GM23338 (cell line): ENCODE data around the gene TMEM52. TPM values are rescaled to one million over a fixed set of nuclear protein-coding genes. Genes with fewer than 3 reads are reported as not detected.

ENCODE experiments used
- ATAC-seq: fragments of 200-7000 bp; cut with Tn5 transposase; 3 replicates; pipeline ENCODE4 v1.9.1; 2020
- DNase-seq: peaks from one replicate; pipeline ENCODE4 v3.0.0-alpha.2; 2015; ENCODE audit warnings: low spot score
- H2AFZ ChIP-seq: fragments of 200-600 bp; sonication (generic); 2 replicates; pipeline ENCODE4 v1.8.0; 2016; ENCODE audit warnings: antibody characterized with exemption, mild to moderate bottlenecking, moderate library complexity
- H3F3A ChIP-seq: fragments of 200-600 bp; sonication (generic); replicated peaks from 2 replicates; pipeline ENCODE4 v1.8.0; 2017; ENCODE audit warnings: antibody characterized with exemption, mixed run types, low read depth
- H3K27ac ChIP-seq: fragments of 200-600 bp; sonication (generic); 2 replicates; pipeline ENCODE4 v1.6.1; 2016; ENCODE audit warnings: low read depth
- H3K27me3 ChIP-seq: fragments of 200-600 bp; sonication (generic); 2 replicates; pipeline ENCODE4 v1.8.0; 2016; ENCODE audit warnings: mild to moderate bottlenecking, mixed run types, moderate library complexity; ENCODE audit not compliant: insufficient read depth
- H3K36me3 ChIP-seq: fragments of 200-600 bp; sonication (generic); 2 replicates; pipeline ENCODE4 v1.8.0; 2016; ENCODE audit warnings: mild to moderate bottlenecking; ENCODE audit not compliant: insufficient read depth
- H3K4me1 ChIP-seq: fragments of 200-600 bp; sonication (generic); 2 replicates; pipeline ENCODE4 v1.8.0; 2016; ENCODE audit warnings: mild to moderate bottlenecking, moderate library complexity; ENCODE audit not compliant: insufficient read depth
- H3K4me2 ChIP-seq: fragments of 200-600 bp; sonication (generic); 2 replicates; pipeline ENCODE4 v1.7.1; 2017; ENCODE audit warnings: mixed run types
- H3K4me3 ChIP-seq: fragments of 200-600 bp; sonication (generic); 2 replicates; pipeline ENCODE4 v1.6.1; 2016; ENCODE audit warnings: mixed run types
- H3K79me2 ChIP-seq: fragments of 200-600 bp; sonication (generic); replicated peaks from 2 replicates; pipeline ENCODE4 v1.8.0; 2017; ENCODE audit warnings: mild to moderate bottlenecking; ENCODE audit not compliant: insufficient read depth
- H3K9me2 ChIP-seq: fragments of 200-600 bp; sonication (generic); 2 replicates; pipeline ENCODE4 v1.8.0; 2017; ENCODE audit not compliant: insufficient read depth
- H4K20me1 ChIP-seq: fragments of 200-600 bp; sonication (generic); replicated peaks from 2 replicates; pipeline ENCODE4 v1.8.0; 2017; ENCODE audit warnings: mild to moderate bottlenecking; ENCODE audit not compliant: insufficient read depth
- H3K27ac Mint-ChIP-seq: 2 replicates; pipeline ENCODE4 v1.8.0; 2020; ENCODE audit warnings: inconsistent platforms, mild to moderate bottlenecking, moderate library complexity, mixed read lengths
- H3K27me3 Mint-ChIP-seq: 3 replicates; pipeline ENCODE4 v1.8.0; 2022; ENCODE audit warnings: low read depth, mild to moderate bottlenecking, moderate library complexity, mixed read lengths, inconsistent platforms; ENCODE audit not compliant: insufficient read depth, poor library complexity
- H3K36me3 Mint-ChIP-seq: 3 replicates; pipeline ENCODE4 v1.8.0; 2021; ENCODE audit warnings: low read depth, mild to moderate bottlenecking, inconsistent platforms, moderate library complexity, mixed read lengths
- H3K4me1 Mint-ChIP-seq: 3 replicates; pipeline ENCODE4 v1.8.0; 2020; ENCODE audit warnings: mild to moderate bottlenecking, inconsistent platforms, mixed read lengths
- H3K4me3 Mint-ChIP-seq: 3 replicates; pipeline ENCODE4 v1.8.0; 2021; ENCODE audit warnings: moderate library complexity, mild to moderate bottlenecking, inconsistent platforms, mixed read lengths
- H3K9me3 Mint-ChIP-seq: 3 replicates; pipeline ENCODE4 v1.8.0; 2020; ENCODE audit warnings: moderate library complexity, mild to moderate bottlenecking, inconsistent platforms, mixed read lengths
- CREB1 ChIP-seq: fragments of 250-450 bp; sonication (Bioruptor Pico); IDR thresholded peaks from 2 replicates; pipeline ENCODE4 v1.5.0; 2020; ENCODE audit warnings: low read depth, mild to moderate bottlenecking, moderate library complexity
- EZH2 ChIP-seq: fragments of 200-600 bp; sonication (generic); IDR thresholded peaks from one replicate; pipeline ENCODE4 v1.8.0; 2017; ENCODE audit warnings: antibody characterized with exemption, mild to moderate bottlenecking, low read depth; ENCODE audit not compliant: unreplicated experiment
- EZH2phosphoT487 ChIP-seq: fragments of 200-600 bp; sonication (generic); IDR thresholded peaks from one replicate; pipeline ENCODE4 v1.8.1; 2018; ENCODE audit warnings: antibody characterized with exemption; ENCODE audit not compliant: unreplicated experiment
- JUNB ChIP-seq: IDR thresholded peaks from one replicate; pipeline ENCODE4 v1.6.1; 2016; ENCODE audit warnings: antibody characterized with exemption; ENCODE audit not compliant: unreplicated experiment
- NANOG ChIP-seq: IDR thresholded peaks from 2 replicates; pipeline ENCODE4 v1.6.1; 2016; ENCODE audit warnings: antibody characterized with exemption, borderline replicate concordance
- POLR2AphosphoS5 ChIP-seq: IDR thresholded peaks from 2 replicates; pipeline ENCODE4 v1.6.1; 2016; ENCODE audit warnings: antibody characterized with exemption, low read depth
- STAT1 ChIP-seq: IDR thresholded peaks from one replicate; pipeline ENCODE4 v1.6.1; 2016; ENCODE audit warnings: antibody characterized with exemption; ENCODE audit not compliant: unreplicated experiment
- ZNF114 ChIP-seq: fragments of 250-450 bp; sonication (Bioruptor Pico); IDR thresholded peaks from 2 replicates; pipeline ENCODE4 v1.5.0; 2020; ENCODE audit warnings: mild to moderate bottlenecking, moderate library complexity
- ZNF331 ChIP-seq: fragments of 250-450 bp; sonication (Bioruptor Pico); IDR thresholded peaks from 2 replicates; pipeline ENCODE4 v1.5.0; 2020; ENCODE audit warnings: low read depth, mild to moderate bottlenecking, moderate library complexity
- polyA plus RNA-seq: library from polyadenylated mRNA; unstranded; fragments of >200 nt; fragmentation: Nextera tagmentation; extraction: Ambion mirVana; gene quantifications from 2 replicates; pipeline ENCODE4 v1.2.1, GENCODE V29; 2016
- total RNA-seq: library from RNA; depleted of rRNA; stranded (reverse); fragments of >200 nt; shearing (Covaris generic); gene quantifications from 2 replicates; pipeline ENCODE4 v1.2.3, GENCODE V29; 2014
- TF ChIP-seq, protein P1 (sequence below), 2 experiments: fragments of 200-600 bp in 1 of 2; sonication (generic) in 1 of 2; conservative IDR thresholded peaks; 2 replicates each; pipeline versions ENCODE4 v1.5.1 to v1.6.1; 2016 to 2017; ENCODE audit warnings: antibody characterized with exemption in 2 of 2, low read depth in 2 of 2, mild to moderate bottlenecking in 2 of 2, moderate library complexity in 1 of 2
- TF ChIP-seq, protein P2 (sequence below): fragments of 250-450 bp; sonication (Bioruptor Pico); IDR thresholded peaks from 2 replicates; pipeline ENCODE4 v1.5.0; 2020; ENCODE audit warnings: mild to moderate bottlenecking, moderate library complexity
- TF ChIP-seq, protein P3 (sequence below): IDR thresholded peaks from one replicate; pipeline ENCODE4 v1.6.1; 2018; ENCODE audit warnings: antibody characterized with exemption; ENCODE audit not compliant: unreplicated experiment
- TF ChIP-seq, protein P4 (sequence below): IDR thresholded peaks from 2 replicates; pipeline ENCODE4 v1.6.1; 2016; ENCODE audit warnings: antibody characterized with exemption

TMEM52 gene
- total and polyA plus RNA-seq, 2 experiments from 2014 or later = 19.5 to 25.0 TPM

DNA sequence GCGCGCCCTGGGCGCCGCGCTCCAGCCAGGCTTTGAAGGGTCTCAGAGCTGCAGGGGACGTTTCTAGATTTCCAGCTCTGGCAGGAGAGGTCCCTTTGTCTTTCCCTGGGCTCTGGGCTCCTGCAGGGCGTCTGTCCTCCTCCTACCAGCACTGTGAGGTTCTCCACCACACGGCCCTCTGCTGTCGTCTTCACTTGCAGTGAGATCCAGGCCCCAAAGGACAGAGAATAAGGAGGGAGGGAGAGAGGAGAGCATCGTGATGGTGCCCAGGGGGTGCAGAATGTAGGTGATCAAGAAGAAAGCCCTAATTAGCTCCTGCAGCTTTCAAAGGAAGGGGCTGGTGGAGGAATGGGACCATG, 24.0 kb downstream of the TMEM52 start:
- Histone ChIP-seq H3K4me2 (peak overlapping the region; percentile 67), H4K20me1 (no peaks in the 10 kb centered on the region), H3F3A (peaks cover 16% of the 10 kb centered on the region), H3K36me3 (no peaks in the 10 kb centered on the region), H3K79me2 (peaks cover 11% of the 10 kb centered on the region), H2AFZ (peak overlapping the region; percentile 52; the same call in 1 of the 2 replicates), H3K9me2 (no peaks in the 10 kb centered on the region), H3K27ac (no peak overlapping the region), H3K4me1 (peaks cover 11% of the 10 kb centered on the region), H3K4me3 (no peak overlapping the region), H3K27me3 (no peaks in the 10 kb centered on the region)
- H3K9me3 Mint-ChIP-seq = no peaks in the 10 kb centered on the region; the same call in 2 of the 3 replicates
- peak overlapping the region; percentile 4; the same call in 1 of the 3 replicates for H3K4me3 Mint-ChIP-seq
- DNase-seq = no peak
- H3K27me3 Mint-ChIP-seq = peaks cover 17% of the 10 kb centered on the region
- TF ChIP-seq CREB1 (CRISPR knock-in tag) = no peak
- no peak for TF ChIP-seq ZNF114 (CRISPR knock-in tag)
- no peak for TF ChIP-seq POLR2AphosphoS5
- TF ChIP-seq, protein P1, sequence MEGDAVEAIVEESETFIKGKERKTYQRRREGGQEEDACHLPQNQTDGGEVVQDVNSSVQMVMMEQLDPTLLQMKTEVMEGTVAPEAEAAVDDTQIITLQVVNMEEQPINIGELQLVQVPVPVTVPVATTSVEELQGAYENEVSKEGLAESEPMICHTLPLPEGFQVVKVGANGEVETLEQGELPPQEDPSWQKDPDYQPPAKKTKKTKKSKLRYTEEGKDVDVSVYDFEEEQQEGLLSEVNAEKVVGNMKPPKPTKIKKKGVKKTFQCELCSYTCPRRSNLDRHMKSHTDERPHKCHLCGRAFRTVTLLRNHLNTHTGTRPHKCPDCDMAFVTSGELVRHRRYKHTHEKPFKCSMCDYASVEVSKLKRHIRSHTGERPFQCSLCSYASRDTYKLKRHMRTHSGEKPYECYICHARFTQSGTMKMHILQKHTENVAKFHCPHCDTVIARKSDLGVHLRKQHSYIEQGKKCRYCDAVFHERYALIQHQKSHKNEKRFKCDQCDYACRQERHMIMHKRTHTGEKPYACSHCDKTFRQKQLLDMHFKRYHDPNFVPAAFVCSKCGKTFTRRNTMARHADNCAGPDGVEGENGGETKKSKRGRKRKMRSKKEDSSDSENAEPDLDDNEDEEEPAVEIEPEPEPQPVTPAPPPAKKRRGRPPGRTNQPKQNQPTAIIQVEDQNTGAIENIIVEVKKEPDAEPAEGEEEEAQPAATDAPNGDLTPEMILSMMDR (conservative IDR thresholded peaks at IDR 0.05; ENCODE audit: low read depth in 2 of 2) = no peak
- TF ChIP-seq, protein P2, sequence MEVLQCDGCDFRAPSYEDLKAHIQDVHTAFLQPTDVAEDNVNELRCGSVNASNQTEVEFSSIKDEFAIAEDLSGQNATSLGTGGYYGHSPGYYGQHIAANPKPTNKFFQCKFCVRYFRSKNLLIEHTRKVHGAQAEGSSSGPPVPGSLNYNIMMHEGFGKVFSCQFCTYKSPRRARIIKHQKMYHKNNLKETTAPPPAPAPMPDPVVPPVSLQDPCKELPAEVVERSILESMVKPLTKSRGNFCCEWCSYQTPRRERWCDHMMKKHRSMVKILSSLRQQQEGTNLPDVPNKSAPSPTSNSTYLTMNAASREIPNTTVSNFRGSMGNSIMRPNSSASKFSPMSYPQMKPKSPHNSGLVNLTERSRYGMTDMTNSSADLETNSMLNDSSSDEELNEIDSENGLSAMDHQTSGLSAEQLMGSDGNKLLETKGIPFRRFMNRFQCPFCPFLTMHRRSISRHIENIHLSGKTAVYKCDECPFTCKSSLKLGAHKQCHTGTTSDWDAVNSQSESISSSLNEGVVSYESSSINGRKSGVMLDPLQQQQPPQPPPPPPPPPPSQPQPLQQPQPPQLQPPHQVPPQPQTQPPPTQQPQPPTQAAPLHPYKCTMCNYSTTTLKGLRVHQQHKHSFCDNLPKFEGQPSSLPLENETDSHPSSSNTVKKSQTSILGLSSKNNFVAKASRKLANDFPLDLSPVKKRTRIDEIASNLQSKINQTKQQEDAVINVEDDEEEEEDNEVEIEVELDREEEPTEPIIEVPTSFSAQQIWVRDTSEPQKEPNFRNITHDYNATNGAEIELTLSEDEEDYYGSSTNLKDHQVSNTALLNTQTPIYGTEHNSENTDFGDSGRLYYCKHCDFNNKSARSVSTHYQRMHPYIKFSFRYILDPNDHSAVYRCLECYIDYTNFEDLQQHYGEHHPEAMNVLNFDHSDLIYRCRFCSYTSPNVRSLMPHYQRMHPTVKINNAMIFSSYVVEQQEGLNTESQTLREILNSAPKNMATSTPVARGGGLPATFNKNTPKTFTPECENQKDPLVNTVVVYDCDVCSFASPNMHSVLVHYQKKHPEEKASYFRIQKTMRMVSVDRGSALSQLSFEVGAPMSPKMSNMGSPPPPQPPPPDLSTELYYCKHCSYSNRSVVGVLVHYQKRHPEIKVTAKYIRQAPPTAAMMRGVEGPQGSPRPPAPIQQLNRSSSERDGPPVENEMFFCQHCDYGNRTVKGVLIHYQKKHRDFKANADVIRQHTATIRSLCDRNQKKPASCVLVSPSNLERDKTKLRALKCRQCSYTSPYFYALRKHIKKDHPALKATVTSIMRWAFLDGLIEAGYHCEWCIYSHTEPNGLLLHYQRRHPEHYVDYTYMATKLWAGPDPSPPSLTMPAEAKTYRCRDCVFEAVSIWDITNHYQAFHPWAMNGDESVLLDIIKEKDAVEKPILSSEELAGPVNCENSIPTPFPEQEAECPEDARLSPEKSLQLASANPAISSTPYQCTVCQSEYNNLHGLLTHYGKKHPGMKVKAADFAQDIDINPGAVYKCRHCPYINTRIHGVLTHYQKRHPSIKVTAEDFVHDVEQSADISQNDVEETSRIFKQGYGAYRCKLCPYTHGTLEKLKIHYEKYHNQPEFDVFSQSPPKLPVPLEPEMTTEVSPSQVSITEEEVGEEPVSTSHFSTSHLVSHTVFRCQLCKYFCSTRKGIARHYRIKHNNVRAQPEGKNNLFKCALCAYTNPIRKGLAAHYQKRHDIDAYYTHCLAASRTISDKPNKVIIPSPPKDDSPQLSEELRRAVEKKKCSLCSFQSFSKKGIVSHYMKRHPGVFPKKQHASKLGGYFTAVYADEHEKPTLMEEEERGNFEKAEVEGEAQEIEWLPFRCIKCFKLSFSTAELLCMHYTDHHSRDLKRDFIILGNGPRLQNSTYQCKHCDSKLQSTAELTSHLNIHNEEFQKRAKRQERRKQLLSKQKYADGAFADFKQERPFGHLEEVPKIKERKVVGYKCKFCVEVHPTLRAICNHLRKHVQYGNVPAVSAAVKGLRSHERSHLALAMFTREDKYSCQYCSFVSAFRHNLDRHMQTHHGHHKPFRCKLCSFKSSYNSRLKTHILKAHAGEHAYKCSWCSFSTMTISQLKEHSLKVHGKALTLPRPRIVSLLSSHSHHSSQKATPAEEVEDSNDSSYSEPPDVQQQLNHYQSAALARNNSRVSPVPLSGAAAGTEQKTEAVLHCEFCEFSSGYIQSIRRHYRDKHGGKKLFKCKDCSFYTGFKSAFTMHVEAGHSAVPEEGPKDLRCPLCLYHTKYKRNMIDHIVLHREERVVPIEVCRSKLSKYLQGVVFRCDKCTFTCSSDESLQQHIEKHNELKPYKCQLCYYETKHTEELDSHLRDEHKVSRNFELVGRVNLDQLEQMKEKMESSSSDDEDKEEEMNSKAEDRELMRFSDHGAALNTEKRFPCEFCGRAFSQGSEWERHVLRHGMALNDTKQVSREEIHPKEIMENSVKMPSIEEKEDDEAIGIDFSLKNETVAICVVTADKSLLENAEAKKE (CRISPR knock-in tag) = no peak
- TF ChIP-seq, protein P3, sequence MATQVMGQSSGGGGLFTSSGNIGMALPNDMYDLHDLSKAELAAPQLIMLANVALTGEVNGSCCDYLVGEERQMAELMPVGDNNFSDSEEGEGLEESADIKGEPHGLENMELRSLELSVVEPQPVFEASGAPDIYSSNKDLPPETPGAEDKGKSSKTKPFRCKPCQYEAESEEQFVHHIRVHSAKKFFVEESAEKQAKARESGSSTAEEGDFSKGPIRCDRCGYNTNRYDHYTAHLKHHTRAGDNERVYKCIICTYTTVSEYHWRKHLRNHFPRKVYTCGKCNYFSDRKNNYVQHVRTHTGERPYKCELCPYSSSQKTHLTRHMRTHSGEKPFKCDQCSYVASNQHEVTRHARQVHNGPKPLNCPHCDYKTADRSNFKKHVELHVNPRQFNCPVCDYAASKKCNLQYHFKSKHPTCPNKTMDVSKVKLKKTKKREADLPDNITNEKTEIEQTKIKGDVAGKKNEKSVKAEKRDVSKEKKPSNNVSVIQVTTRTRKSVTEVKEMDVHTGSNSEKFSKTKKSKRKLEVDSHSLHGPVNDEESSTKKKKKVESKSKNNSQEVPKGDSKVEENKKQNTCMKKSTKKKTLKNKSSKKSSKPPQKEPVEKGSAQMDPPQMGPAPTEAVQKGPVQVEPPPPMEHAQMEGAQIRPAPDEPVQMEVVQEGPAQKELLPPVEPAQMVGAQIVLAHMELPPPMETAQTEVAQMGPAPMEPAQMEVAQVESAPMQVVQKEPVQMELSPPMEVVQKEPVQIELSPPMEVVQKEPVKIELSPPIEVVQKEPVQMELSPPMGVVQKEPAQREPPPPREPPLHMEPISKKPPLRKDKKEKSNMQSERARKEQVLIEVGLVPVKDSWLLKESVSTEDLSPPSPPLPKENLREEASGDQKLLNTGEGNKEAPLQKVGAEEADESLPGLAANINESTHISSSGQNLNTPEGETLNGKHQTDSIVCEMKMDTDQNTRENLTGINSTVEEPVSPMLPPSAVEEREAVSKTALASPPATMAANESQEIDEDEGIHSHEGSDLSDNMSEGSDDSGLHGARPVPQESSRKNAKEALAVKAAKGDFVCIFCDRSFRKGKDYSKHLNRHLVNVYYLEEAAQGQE = no peak
- TF ChIP-seq STAT1 = no peak
- no peak for TF ChIP-seq JUNB
- TF ChIP-seq EZH2phosphoT487 = no peak
- no peak for TF ChIP-seq ZNF331 (CRISPR knock-in tag)
- TF ChIP-seq NANOG = no peak
- TF ChIP-seq EZH2 = no peak
- TF ChIP-seq, protein P4, sequence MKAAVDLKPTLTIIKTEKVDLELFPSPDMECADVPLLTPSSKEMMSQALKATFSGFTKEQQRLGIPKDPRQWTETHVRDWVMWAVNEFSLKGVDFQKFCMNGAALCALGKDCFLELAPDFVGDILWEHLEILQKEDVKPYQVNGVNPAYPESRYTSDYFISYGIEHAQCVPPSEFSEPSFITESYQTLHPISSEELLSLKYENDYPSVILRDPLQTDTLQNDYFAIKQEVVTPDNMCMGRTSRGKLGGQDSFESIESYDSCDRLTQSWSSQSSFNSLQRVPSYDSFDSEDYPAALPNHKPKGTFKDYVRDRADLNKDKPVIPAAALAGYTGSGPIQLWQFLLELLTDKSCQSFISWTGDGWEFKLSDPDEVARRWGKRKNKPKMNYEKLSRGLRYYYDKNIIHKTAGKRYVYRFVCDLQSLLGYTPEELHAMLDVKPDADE = no peak
- ATAC-seq = peak; percentile 3; the same call in 2 of the 3 replicates
- H3K36me3 Mint-ChIP-seq = no peaks in the 10 kb centered on the region; the same call in 2 of the 3 replicates
- no peak overlapping the region for H3K27ac Mint-ChIP-seq
- H3K4me1 Mint-ChIP-seq = peaks cover 36% of the 10 kb centered on the region
